Measurements from ENCODE around the gene WDPCP. TPM values are rescaled to one million over a fixed set of nuclear protein-coding genes. Genes with fewer than 3 reads are reported as not detected.

The WDPCP gene
- total and polyA plus RNA-seq, 2 donors (not counting 1 experiment from before 2014, with no cell fraction given) = 5.6 to 22.8 TPM

DNA sequence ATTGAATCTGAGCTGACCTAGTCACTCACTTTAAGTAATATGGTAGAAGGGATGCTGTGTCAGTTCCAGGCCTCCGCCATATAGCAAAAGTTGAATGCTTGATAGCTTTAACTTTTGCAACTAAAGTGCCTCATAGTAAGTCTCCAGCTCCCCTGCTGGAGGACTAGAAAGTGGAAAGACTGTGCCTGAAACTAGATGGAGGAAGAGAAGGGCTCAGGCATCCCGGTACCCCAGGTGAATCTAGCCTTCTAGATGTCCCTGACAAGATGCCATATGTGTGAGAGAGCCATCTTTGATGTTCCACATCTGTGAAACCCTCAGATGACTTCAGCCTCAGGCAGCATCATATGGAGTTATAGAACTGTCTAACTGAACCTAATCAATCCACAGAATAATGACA, 516.6 kb downstream of the WDPCP start:
- POLR2A ChIA-PET = no interaction called here
- Histone ChIP-seq H3K9ac (ENCODE audit: low read length) (no peak overlapping the region), H3K36me3 (replicated peaks in 1 of 2; ENCODE audit: control extremely low read depth in 1 of 2, control insufficient read depth in 1 of 2, extremely low read depth in 1 of 2, insufficient read depth in 2 of 2, low read length in 1 of 2) (no peaks in the 10 kb centered on the region), H3K9me3 (ENCODE audit: control extremely low read depth in 1 of 3, control insufficient read depth in 2 of 3, insufficient read depth in 1 of 3, low read length in 2 of 3) (peaks cover 0 to 5% (median 0%) of the 10 kb centered on the region in 3 donors), H3K4me2 (replicated peaks; ENCODE audit: low read depth, low read length, poor library complexity, severe bottlenecking) (no peak overlapping the region), H3K27ac (ENCODE audit: low read length in 2 of 2) (no peak overlapping the region), H3K4me3 (ENCODE audit: control extremely low read depth in 1 of 5, extremely low read depth in 1 of 5, insufficient read depth in 1 of 5, low read depth in 2 of 5, low read length in 4 of 5) (no peak overlapping the region), H3K27me3 (replicated peaks in 1 of 4; ENCODE audit: control extremely low read depth in 1 of 4, control insufficient read depth in 3 of 4, insufficient read depth in 4 of 4, low read length in 3 of 4) (peaks cover 0 to 13% (median 8%) of the 10 kb centered on the region in 4 experiments), H3K79me2 (ENCODE audit: control insufficient read depth, insufficient read depth, low read length) (no peaks in the 10 kb centered on the region), H4K20me1 (ENCODE audit: control insufficient read depth, insufficient read depth, low read length, poor library complexity, severe bottlenecking) (no peaks in the 10 kb centered on the region), H2AFZ (ENCODE audit: insufficient read depth, low read depth, low read length, poor library complexity, severe bottlenecking) (no peak overlapping the region), H3K4me1 (ENCODE audit: control insufficient read depth in 2 of 2, insufficient read depth in 2 of 2, low read length in 2 of 2) (no peaks in the 10 kb centered on the region)
- H3K9me3 Mint-ChIP-seq (ENCODE audit: insufficient read depth) = no peaks in the 10 kb centered on the region
- H3K4me3 Mint-ChIP-seq = no peak overlapping the region
- TF ChIP-seq EZH2 (IDR thresholded peaks at IDR 0.05; ENCODE audit: borderline replicate concordance, insufficient read depth, low read depth, low read length, poor library complexity, severe bottlenecking) = no peak
- TF ChIP-seq, protein P1, sequence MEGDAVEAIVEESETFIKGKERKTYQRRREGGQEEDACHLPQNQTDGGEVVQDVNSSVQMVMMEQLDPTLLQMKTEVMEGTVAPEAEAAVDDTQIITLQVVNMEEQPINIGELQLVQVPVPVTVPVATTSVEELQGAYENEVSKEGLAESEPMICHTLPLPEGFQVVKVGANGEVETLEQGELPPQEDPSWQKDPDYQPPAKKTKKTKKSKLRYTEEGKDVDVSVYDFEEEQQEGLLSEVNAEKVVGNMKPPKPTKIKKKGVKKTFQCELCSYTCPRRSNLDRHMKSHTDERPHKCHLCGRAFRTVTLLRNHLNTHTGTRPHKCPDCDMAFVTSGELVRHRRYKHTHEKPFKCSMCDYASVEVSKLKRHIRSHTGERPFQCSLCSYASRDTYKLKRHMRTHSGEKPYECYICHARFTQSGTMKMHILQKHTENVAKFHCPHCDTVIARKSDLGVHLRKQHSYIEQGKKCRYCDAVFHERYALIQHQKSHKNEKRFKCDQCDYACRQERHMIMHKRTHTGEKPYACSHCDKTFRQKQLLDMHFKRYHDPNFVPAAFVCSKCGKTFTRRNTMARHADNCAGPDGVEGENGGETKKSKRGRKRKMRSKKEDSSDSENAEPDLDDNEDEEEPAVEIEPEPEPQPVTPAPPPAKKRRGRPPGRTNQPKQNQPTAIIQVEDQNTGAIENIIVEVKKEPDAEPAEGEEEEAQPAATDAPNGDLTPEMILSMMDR (IDR thresholded peaks at IDR 0.05) = no peak
- no peak overlapping the region for H3K27ac Mint-ChIP-seq
- intact Hi-C loops (cut with micrococcal nuclease) = loop anchor here (10.0 kb wide), 1 partner anchor 793 kb away; no protein-coding TSS in a partner anchor
- DNase-seq = no peak
- no peak for ATAC-seq (ENCODE audit: low read depth)
- no peaks in the 10 kb centered on the region for H3K4me1 Mint-ChIP-seq
- WGBS (ENCODE audit: insufficient coverage) = 100% methylated on average over 2 of the region's 2 CpGs
- CTCF ChIA-PET = no interaction called here
- H3K27me3 Mint-ChIP-seq = peaks cover 40% of the 10 kb centered on the region

Small RNAs within 50 kb of the gene (small RNA-seq; reads per million reads assigned to genes)
- gene RF00017 (ENCODE audit: insufficient read length, low read depth, low replicate concordance) = not detected

Other genes with a start within 250 kb of the WDPCP start
- gene MDH1, start 486 bp upstream of the WDPCP start, total RNA-seq = 87.8 and 95.6 TPM in 2 replicates
- gene MDH1, start 486 bp upstream of the WDPCP start, polyA plus RNA-seq = 62.6 and 65.7 TPM in 2 replicates

Data from B cell (primary cell).